ENCODE measurements around the gene SND1.

DNA sequence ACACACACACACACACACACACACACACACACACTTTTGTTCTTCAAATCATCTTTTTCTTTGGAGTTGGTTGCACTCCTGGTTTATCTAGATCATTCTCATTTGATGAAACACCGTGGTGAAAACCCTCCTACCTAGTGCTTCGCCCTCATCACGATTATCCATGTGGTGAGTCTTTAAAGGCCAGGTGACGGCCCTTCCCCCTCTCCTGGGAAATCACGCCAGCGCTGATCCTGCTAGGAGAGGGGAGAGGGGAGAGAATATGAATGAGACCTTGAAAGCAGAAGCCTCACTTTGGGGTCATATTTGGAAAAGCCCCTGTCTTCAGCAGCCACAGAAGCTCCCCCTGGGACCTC, 483.1 kb downstream of the SND1 start:
- TF ChIP-seq CTCF (IDR thresholded peaks at IDR 0.05), result no peak
- no peak for TF ChIP-seq POLR2A (IDR thresholded peaks at IDR 0.05)

Data from esophagus squamous epithelium (tissue), 4 donors.